Chondrocyte (in vitro differentiated cells): Measurements from ENCODE around the gene CFAP45. TPM values are rescaled to one million over a fixed set of nuclear protein-coding genes. Genes with fewer than 3 reads are reported as not detected.

ENCODE experiments used
- DNase-seq: peaks from one replicate; pipeline ENCODE4 v3.0.0; 2021; ENCODE audit warnings: mixed read lengths, low spot score
- H3K27ac Mint-ChIP-seq: one replicate; pipeline ENCODE4 v1.8.0; 2021; ENCODE audit warnings: mild to moderate bottlenecking, moderate library complexity, mixed read lengths; ENCODE audit not compliant: unreplicated experiment
- H3K27me3 Mint-ChIP-seq: 2 replicates; pipeline ENCODE4 v1.8.0; 2021; ENCODE audit warnings: low read depth, mixed read lengths
- H3K36me3 Mint-ChIP-seq: 2 replicates; pipeline ENCODE4 v1.8.0; 2021; ENCODE audit warnings: low read depth, mixed read lengths
- H3K4me1 Mint-ChIP-seq: 2 replicates; pipeline ENCODE4 v1.8.0; 2021; ENCODE audit warnings: low read depth, mild to moderate bottlenecking, mixed read lengths
- H3K4me3 Mint-ChIP-seq: one replicate; pipeline ENCODE4 v1.8.0; 2021; ENCODE audit warnings: mild to moderate bottlenecking, moderate library complexity, mixed read lengths; ENCODE audit not compliant: unreplicated experiment
- H3K9me3 Mint-ChIP-seq: 2 replicates; pipeline ENCODE4 v1.8.0; 2021; ENCODE audit warnings: low read depth, mixed read lengths
- total RNA-seq: library from RNA; stranded (reverse); gene quantifications from 3 replicates; pipeline ENCODE4 v1.2.1, GENCODE V29; 2021
- TF ChIP-seq, protein P1 (sequence below): fragments of 200-600 bp; sonication (generic); IDR thresholded peaks from 2 replicates; pipeline ENCODE4 v1.5.0; 2021; ENCODE audit warnings: antibody characterized with exemption, mild to moderate bottlenecking, moderate library complexity

Gene CFAP45
- total RNA-seq, 1 donor from 2014 or later = 0.37 TPM

GRCh38 chr1:159931795-159932173 is 31.8 kb upstream of the CFAP45 start:
- no peaks in the 10 kb centered on the region for H3K9me3 Mint-ChIP-seq
- H3K27me3 Mint-ChIP-seq = peaks cover 15% of the 10 kb centered on the region
- no peak overlapping the region for H3K27ac Mint-ChIP-seq
- TF ChIP-seq, protein P1, sequence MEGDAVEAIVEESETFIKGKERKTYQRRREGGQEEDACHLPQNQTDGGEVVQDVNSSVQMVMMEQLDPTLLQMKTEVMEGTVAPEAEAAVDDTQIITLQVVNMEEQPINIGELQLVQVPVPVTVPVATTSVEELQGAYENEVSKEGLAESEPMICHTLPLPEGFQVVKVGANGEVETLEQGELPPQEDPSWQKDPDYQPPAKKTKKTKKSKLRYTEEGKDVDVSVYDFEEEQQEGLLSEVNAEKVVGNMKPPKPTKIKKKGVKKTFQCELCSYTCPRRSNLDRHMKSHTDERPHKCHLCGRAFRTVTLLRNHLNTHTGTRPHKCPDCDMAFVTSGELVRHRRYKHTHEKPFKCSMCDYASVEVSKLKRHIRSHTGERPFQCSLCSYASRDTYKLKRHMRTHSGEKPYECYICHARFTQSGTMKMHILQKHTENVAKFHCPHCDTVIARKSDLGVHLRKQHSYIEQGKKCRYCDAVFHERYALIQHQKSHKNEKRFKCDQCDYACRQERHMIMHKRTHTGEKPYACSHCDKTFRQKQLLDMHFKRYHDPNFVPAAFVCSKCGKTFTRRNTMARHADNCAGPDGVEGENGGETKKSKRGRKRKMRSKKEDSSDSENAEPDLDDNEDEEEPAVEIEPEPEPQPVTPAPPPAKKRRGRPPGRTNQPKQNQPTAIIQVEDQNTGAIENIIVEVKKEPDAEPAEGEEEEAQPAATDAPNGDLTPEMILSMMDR = no peak
- DNase-seq = no peak
- no peak overlapping the region for H3K4me3 Mint-ChIP-seq
- no peaks in the 10 kb centered on the region for H3K36me3 Mint-ChIP-seq
- no peaks in the 10 kb centered on the region for H3K4me1 Mint-ChIP-seq

GRCh38 chr1:159931101-159931794 is 31.3 kb upstream of the CFAP45 start:
- TF ChIP-seq, protein P1 = no peak
- no peaks in the 10 kb centered on the region for H3K36me3 Mint-ChIP-seq
- no peak overlapping the region for H3K27ac Mint-ChIP-seq
- no peak for DNase-seq
- no peaks in the 10 kb centered on the region for H3K9me3 Mint-ChIP-seq
- no peak overlapping the region for H3K4me3 Mint-ChIP-seq
- peaks cover 1% of the 10 kb centered on the region for H3K4me1 Mint-ChIP-seq
- peaks cover 15% of the 10 kb centered on the region for H3K27me3 Mint-ChIP-seq

- Mint-ChIP-seq H3K27me3 (peaks cover 11% of the 10 kb centered on the region), H3K36me3 (no peaks in the 10 kb centered on the region), H3K4me3 (no peak overlapping the region), H3K4me1 (peaks cover 8% of the 10 kb centered on the region), H3K27ac (no peak overlapping the region), H3K9me3 (no peaks in the 10 kb centered on the region)
- TF ChIP-seq, protein P1 = no peak
- DNase-seq = no peak
Measured at GRCh38 chr1:159930634-159931033, 30.7 kb upstream of the CFAP45 start.

- peaks cover 7% of the 10 kb centered on the region for H3K27me3 Mint-ChIP-seq
- H3K4me3 Mint-ChIP-seq = no peak overlapping the region
- H3K27ac Mint-ChIP-seq = no peak overlapping the region
- no peak for DNase-seq
- TF ChIP-seq, protein P1 = no peak
- no peaks in the 10 kb centered on the region for H3K9me3 Mint-ChIP-seq
- H3K36me3 Mint-ChIP-seq = no peaks in the 10 kb centered on the region
- H3K4me1 Mint-ChIP-seq = peaks cover 12% of the 10 kb centered on the region
Measured at GRCh38 chr1:159930216-159930615, 30.3 kb upstream of the CFAP45 start.

DNA sequence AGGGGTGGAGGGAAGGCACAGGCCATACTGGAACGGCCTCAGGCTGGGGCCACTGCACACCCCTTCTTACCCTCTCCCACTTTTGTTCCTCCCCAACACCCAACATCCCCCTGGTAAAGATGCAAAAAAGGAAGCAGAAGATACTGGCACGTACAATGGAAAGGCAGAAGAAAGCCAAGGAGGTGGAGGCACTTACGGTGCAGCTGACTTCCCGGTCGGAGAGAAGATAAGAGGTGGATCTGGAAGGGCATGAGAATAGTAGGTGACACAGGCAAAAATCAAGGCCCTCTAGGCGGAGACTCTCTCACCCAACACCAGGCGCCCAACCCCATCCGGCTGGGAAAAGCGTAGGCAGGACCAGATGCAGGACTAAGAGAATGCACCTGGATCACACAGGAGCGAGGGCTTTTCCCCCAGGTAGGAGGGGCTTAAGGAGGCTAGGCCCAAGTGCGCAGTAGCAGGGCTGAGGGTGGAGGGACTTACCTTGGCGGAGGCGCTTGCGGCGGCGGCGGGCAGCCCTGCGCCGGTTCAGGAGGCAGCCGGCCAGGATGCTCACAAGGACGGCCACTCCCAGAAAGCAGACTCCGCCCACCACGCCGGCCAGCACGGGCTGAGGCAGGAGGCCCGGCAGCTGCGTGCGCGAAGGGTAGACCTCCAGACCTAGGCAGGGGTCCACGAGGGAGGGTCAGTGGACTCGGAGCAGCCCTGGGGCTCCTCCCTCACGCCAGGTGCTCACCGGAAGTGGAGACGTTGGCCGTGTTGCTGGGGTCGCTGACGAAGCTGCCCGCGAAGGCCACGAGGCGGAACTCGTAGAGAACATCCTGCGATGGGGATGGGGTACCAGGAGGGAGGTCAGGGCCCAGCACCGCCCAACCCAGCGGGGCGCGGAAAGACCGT is 29.4 kb upstream of the CFAP45 start:
- H3K27me3 Mint-ChIP-seq = peaks cover 2% of the 10 kb centered on the region
- no peaks in the 10 kb centered on the region for H3K9me3 Mint-ChIP-seq
- no peak for DNase-seq
- H3K4me1 Mint-ChIP-seq = peaks cover 12% of the 10 kb centered on the region
- H3K36me3 Mint-ChIP-seq = no peaks in the 10 kb centered on the region
- no peak overlapping the region for H3K4me3 Mint-ChIP-seq
- no peak overlapping the region for H3K27ac Mint-ChIP-seq
- TF ChIP-seq, protein P1 = no peak
